A673 (cell line): Measurements from ENCODE around the gene ERICH2. TPM values are rescaled to one million over a fixed set of nuclear protein-coding genes. Genes with fewer than 3 reads are reported as not detected.

Experiments used
- BruUV-seq: library from RNA; stranded (reverse); fragments of 400-500 nt; replicated peaks from 2 replicates; lab custom pipeline; 2021; lab: Mats Ljungman, UMichigan
- CTCF ChIA-PET: fragments of 300-600 bp; sonication (Branson Sonifier 250); formaldehyde crosslinking; loops from one replicate; lab custom pipeline; 2022; ENCODE audit warnings: antibody characterized with exemption; lab: Charles Lee
- POLR2A ChIA-PET: fragments of 300-600 bp; sonication (Branson Sonifier 250); formaldehyde crosslinking; loops from one replicate; lab custom pipeline; 2022; ENCODE audit warnings: antibody characterized with exemption; ENCODE audit not compliant: low non-redundant PET; lab: Charles Lee
- DNase-seq: peaks from one replicate; pipeline ENCODE4 v3.0.0-alpha.2; 2015; ENCODE audit warnings: low spot score
- H3K27ac ChIP-seq: fragments of 200-600 bp; sonication (generic); 2 replicates; pipeline ENCODE4 v1.5.1; 2016; ENCODE audit warnings: mixed run types, low read depth, mild to moderate bottlenecking, mixed read lengths, antibody characterized with exemption, low read length; ENCODE audit not compliant: poor library complexity, severe bottlenecking
- H3K27me3 ChIP-seq: fragments of 200-600 bp; sonication (generic); replicated peaks from 2 replicates; pipeline ENCODE4 v1.6.1; 2017; ENCODE audit warnings: mixed run types, low read depth, mild to moderate bottlenecking, mixed read lengths, antibody characterized with exemption, low read length; ENCODE audit not compliant: insufficient read depth, poor library complexity
- H3K36me3 ChIP-seq: fragments of 200-600 bp; sonication (generic); 2 replicates; pipeline ENCODE4 v1.6.1; 2016; ENCODE audit warnings: mixed run types, mild to moderate bottlenecking, mixed read lengths, antibody characterized with exemption, low read length; ENCODE audit not compliant: insufficient read depth, poor library complexity, severe bottlenecking
- H3K4me1 ChIP-seq: fragments of 200-600 bp; sonication (generic); 2 replicates; pipeline ENCODE4 v1.6.1; 2017; ENCODE audit warnings: mixed run types, mild to moderate bottlenecking, mixed read lengths, antibody characterized with exemption, low read length; ENCODE audit not compliant: insufficient read depth, poor library complexity, severe bottlenecking
- H3K4me3 ChIP-seq: fragments of 200-600 bp; sonication (generic); 2 replicates; pipeline ENCODE4 v1.5.1; 2016; ENCODE audit warnings: low read depth, mixed run types, mild to moderate bottlenecking, mixed read lengths, low read length; ENCODE audit not compliant: poor library complexity, severe bottlenecking
- H3K9me3 ChIP-seq: fragments of 200-600 bp; sonication (generic); 2 replicates; pipeline ENCODE4 v1.6.1; 2016; ENCODE audit warnings: mixed run types, low read depth, mild to moderate bottlenecking, mixed read lengths, antibody characterized with exemption, low read length; ENCODE audit not compliant: poor library complexity, severe bottlenecking
- CTCF ChIP-seq: fragments of 300-800, 200-600 bp; sonication (generic); conservative IDR thresholded peaks from 2 replicates; pipeline ENCODE4 v1.5.1; 2017; ENCODE audit warnings: low read depth, mild to moderate bottlenecking, antibody characterized with exemption, low read length, moderate library complexity, mixed read lengths
- EZH2 ChIP-seq: fragments of 200-600 bp; sonication (generic); IDR thresholded peaks from 2 replicates; pipeline ENCODE4 v1.6.1; 2017; ENCODE audit warnings: borderline replicate concordance, low read depth, mild to moderate bottlenecking, mixed read lengths, antibody characterized with exemption, low read length; ENCODE audit not compliant: poor library complexity, severe bottlenecking
- intact Hi-C: fragments of 100-400 bp; cut with micrococcal nuclease; formaldehyde crosslinking; loops from one replicate; pipeline ENCODE4 v1.10.0; 2022; ENCODE audit not compliant: unreplicated experiment
- total RNA-seq: library from RNA; stranded (reverse); gene quantifications from 2 replicates; pipeline ENCODE4 v1.2.3, GENCODE V29; 2021

Gene ERICH2
- total RNA-seq, 1 experiment from 2014 or later: not detected

- Histone ChIP-seq H3K9me3 (no peaks in the 10 kb centered on the region), H3K36me3 (no peaks in the 10 kb centered on the region), H3K4me1 (peaks cover 7% of the 10 kb centered on the region), H3K27me3 (peaks cover 8% of the 10 kb centered on the region), H3K27ac (no peak overlapping the region), H3K4me3 (no peak overlapping the region)
- intact Hi-C loops: no loop called here
- DNase-seq: no peak
- ChIA-PET POLR2A (no interaction called here), CTCF (no interaction called here)
- TF ChIP-seq EZH2 (no peak), CTCF (no peak)
- BruUV-seq: no TSS peak
These were observed 3.5 kb upstream of the ERICH2 start for GRCh38 chr2:170766693-170767092.

- Histone ChIP-seq H3K27me3 (peaks cover 32% of the 10 kb centered on the region), H3K27ac (no peak overlapping the region), H3K9me3 (no peaks in the 10 kb centered on the region), H3K36me3 (no peaks in the 10 kb centered on the region), H3K4me3 (peak overlapping the region; percentile 49), H3K4me1 (peaks cover 7% of the 10 kb centered on the region)
- CTCF ChIA-PET: interaction anchor here (0.9 kb wide), 1 partner anchor 43 kb away, joined by 3 read pairs; no protein-coding TSS in a partner anchor
- no TSS peak for BruUV-seq
- POLR2A ChIA-PET: interaction anchor here (0.5 kb wide), 1 partner anchor 91 kb away, joined by 3 read pairs; no protein-coding TSS in a partner anchor
- TF ChIP-seq CTCF (no peak), EZH2 (no peak)
- peak; percentile 79 for DNase-seq
- intact Hi-C loops: no loop called here
These were observed 635 bp downstream of the ERICH2 start for GRCh38 chr2:170770606-170771420.

GRCh38 chr2:170771421-170771937 lies 1.3 kb downstream of the ERICH2 start:
- intact Hi-C loops: no loop called here
- DNase-seq: peak; percentile 4
- TF ChIP-seq EZH2: peak; percentile 59
- no peak for TF ChIP-seq CTCF
- Histone ChIP-seq H3K4me3 (peak overlapping the region; percentile 49), H3K36me3 (no peaks in the 10 kb centered on the region), H3K9me3 (no peaks in the 10 kb centered on the region), H3K27me3 (peaks cover 32% of the 10 kb centered on the region), H3K4me1 (peaks cover 7% of the 10 kb centered on the region), H3K27ac (no peak overlapping the region)
- BruUV-seq: no TSS peak
- POLR2A ChIA-PET: interaction anchor here (0.5 kb wide), 1 partner anchor 91 kb away, joined by 3 read pairs; no protein-coding TSS in a partner anchor
- CTCF ChIA-PET: no interaction called here
